ENCODE results near the gene FAM219B. TPM values are rescaled to one million over a fixed set of nuclear protein-coding genes. Genes with fewer than 3 reads are reported as not detected.

Gene FAM219B
- total and polyA plus RNA-seq, 2 of the 4 experiments (the other 2 are of a cell fraction): 24.9 to 48.7 TPM

DNA sequence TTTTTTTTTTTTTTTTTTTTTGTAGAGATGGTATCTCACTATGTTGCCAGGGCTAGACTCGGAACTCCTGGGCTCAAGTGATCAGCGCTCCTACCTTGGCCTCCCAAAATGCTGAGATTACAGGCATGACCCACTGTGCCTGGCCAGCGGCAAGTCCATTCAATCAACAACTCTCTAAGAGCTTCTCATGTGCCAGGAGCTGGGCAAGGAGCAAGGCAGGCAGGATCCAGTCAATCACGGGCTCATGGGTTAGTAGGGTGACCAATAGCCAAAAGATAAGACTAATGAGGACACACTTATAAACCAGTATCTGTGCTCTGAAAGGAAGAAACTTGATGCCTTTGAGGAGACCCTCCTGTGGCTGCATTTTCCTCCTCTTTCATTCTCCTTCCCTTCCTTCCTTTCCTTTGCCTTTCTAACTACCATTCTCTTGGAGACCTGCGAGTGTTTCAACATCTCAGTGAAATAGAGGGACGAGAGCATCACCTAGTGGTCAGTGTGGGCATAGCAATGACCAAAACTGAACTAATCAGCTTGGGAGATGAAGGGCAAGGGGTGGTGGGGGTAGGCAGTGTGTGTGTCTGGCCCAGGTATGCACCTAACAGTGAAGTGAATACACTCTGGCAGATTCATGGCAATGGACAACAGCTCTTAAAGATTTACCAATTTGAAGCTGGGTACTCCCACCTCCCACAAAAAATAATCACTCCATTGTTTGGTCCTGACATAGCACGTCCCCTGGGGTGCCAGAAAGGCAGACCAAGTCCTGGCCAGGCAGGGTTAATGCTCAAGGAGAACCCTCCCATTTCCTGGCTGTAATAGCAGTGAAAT, 43.6 kb upstream of the FAM219B start:
- Histone ChIP-seq H3K9me1 (ENCODE audit: insufficient read depth, low read length) (no peaks in the 10 kb centered on the region), H2BK15ac (ENCODE audit: low read depth, low read length) (no peak overlapping the region), H3K4ac (ENCODE audit: low read depth, low read length) (no peak overlapping the region), H4K91ac (ENCODE audit: insufficient read depth, low read depth, low read length) (no peak overlapping the region), H2AK9ac (replicated peaks; ENCODE audit: low read depth, low read length, poor library complexity) (no peak overlapping the region), H3K27me3 (ENCODE audit: control insufficient read depth, insufficient read depth, low read length) (peaks cover 3% of the 10 kb centered on the region), H3K4me1 (ENCODE audit: control insufficient read depth, insufficient read depth, low read length) (peaks cover 5% of the 10 kb centered on the region; the same call in 1 of the 2 replicates), H3K79me1 (ENCODE audit: low read depth in 1 of 2, low read length in 2 of 2) (no peaks in the 10 kb centered on the region), H3K27ac (ENCODE audit: insufficient read depth, low read length) (no peak overlapping the region), H3K9ac (ENCODE audit: low read depth, low read length) (no peak overlapping the region), H3K18ac (ENCODE audit: low read depth, low read length) (no peak overlapping the region), H3K23ac (ENCODE audit: low read depth, low read length) (no peak overlapping the region), H3K36me3 (ENCODE audit: control insufficient read depth, insufficient read depth, low read length) (no peaks in the 10 kb centered on the region), H3K4me2 (ENCODE audit: low read depth, low read length) (no peak overlapping the region), H4K8ac (ENCODE audit: low read depth in 2 of 2, low read length in 2 of 2) (no peak overlapping the region), H2BK120ac (ENCODE audit: low read depth, low read length) (no peak overlapping the region), H2BK20ac (ENCODE audit: low read depth, low read length) (no peak overlapping the region), H2AK5ac (ENCODE audit: low read depth, low read length) (no peak overlapping the region), H3K4me3 (ENCODE audit: insufficient read depth, low read depth, low read length) (no peak overlapping the region), H2BK5ac (ENCODE audit: low read depth, low read length, poor library complexity, severe bottlenecking) (no peak overlapping the region), H4K20me1 (ENCODE audit: insufficient read depth, low read length) (no peaks in the 10 kb centered on the region), H4K5ac (ENCODE audit: low read depth, low read length) (no peak overlapping the region), H2AFZ (replicated peaks; ENCODE audit: low read length, poor library complexity) (no peak overlapping the region), H3K14ac (replicated peaks; ENCODE audit: low read depth, low read length) (no peak overlapping the region), H3K9me3 (ENCODE audit: control insufficient read depth, insufficient read depth, low read length) (no peaks in the 10 kb centered on the region), H3K56ac (ENCODE audit: extremely low read depth, insufficient read depth, low read length) (no peak overlapping the region)
- ChIA-PET CTCF (interaction anchor here (0.6 to 1.4 kb wide), 8 partner anchors 9 to 311 kb away, joined by 3 to 9 read pairs (median 4); no protein-coding TSS in a partner anchor), POLR2A (ENCODE audit: unreplicated experiment) (interaction anchor here (1.0 kb wide), 1 partner anchor 11 kb away, joined by 6 read pairs; no protein-coding TSS in a partner anchor)
- no TSS peak for BruUV-seq (replicated peaks)
- peak; percentile 67 for DNase-seq
- dilution Hi-C loops (cut with HindIII; ENCODE audit: low sequenced_read_pairs, unreplicated experiment): no loop called here
- ATAC-seq (ENCODE audit: low read depth): peak; percentile 70
- WGBS, 2 experiments (ENCODE audit: extremely low coverage in 2 of 2, insufficient read length in 1 of 2): no CpG with 5 or more reads among the region's 7 CpGs
- in situ Hi-C loops (cut with MboI; ENCODE audit: low sequenced_read_pairs): no loop called here
- intact Hi-C loops (cut with micrococcal nuclease): loop anchor here (1.0 to 10.0 kb wide), 4 partner anchors 49 to 575 kb away; no protein-coding TSS in a partner anchor
- no peak for TF ChIP-seq NFE2L2 (IDR thresholded peaks at IDR 0.05; ENCODE audit: low read depth, low read length)
- TF ChIP-seq RAD21 (IDR thresholded peaks at IDR 0.05; ENCODE audit: low read length): peak; percentile 94
- no peak for TF ChIP-seq CHD1 (IDR thresholded peaks at IDR 0.05; ENCODE audit: low read depth, low read length)
- TF ChIP-seq ELK1 (IDR thresholded peaks at IDR 0.05; ENCODE audit: borderline replicate concordance, low read depth, low read length): no peak
- peak; percentile 97 for TF ChIP-seq CTCF (conservative IDR thresholded peaks at IDR 0.05; ENCODE audit: low read depth, low read length)
- TF ChIP-seq RCOR1 (IDR thresholded peaks at IDR 0.05; ENCODE audit: insufficient replicate concordance, low read length): no peak
- no peak; the same call in 1 of the 2 replicates for TF ChIP-seq POLR2A (IDR thresholded peaks at IDR 0.05; ENCODE audit: low read depth, low read length)
- TF ChIP-seq BHLHE40 (IDR thresholded peaks at IDR 0.05; ENCODE audit: low read depth, low read length): no peak
- no peak for TF ChIP-seq MXI1 (IDR thresholded peaks at IDR 0.05; ENCODE audit: borderline replicate concordance, low read depth, low read length)
- peak; percentile 92 for TF ChIP-seq CEBPB (IDR thresholded peaks at IDR 0.05; ENCODE audit: low read depth, low read length)
- TF ChIP-seq USF2 (IDR thresholded peaks at IDR 0.05; ENCODE audit: low read depth, low read length): no peak; the same call in 1 of the 2 replicates
- peak; percentile 77 for TF ChIP-seq SMC3 (IDR thresholded peaks at IDR 0.05; ENCODE audit: low read depth, low read length)
- TF ChIP-seq MAFK (IDR thresholded peaks at IDR 0.05; ENCODE audit: low read depth, low read length): no peak
- TF ChIP-seq FOS (IDR thresholded peaks at IDR 0.05; ENCODE audit: low read depth, low read length): no peak
